HG03039 (cell line): ENCODE measurements around the gene FAM149B1.
"Not testable (repeated sequence)": the region's sequence is repeated elsewhere in the genome, so short reads cannot be mapped to it uniquely, and the experiment has no call there.

Experiments
- ATAC-seq: cut with Tn5 transposase; IDR thresholded peaks from one replicate; pipeline ENCODE4 v1.9.1; 2021; ENCODE audit warnings: mild to moderate bottlenecking, moderate library complexity; ENCODE audit not compliant: unreplicated experiment

Gene FAM149B1

GRCh38 chr10:73229567-73229966 is 61.6 kb downstream of the FAM149B1 start:
- no peak for ATAC-seq

DNA sequence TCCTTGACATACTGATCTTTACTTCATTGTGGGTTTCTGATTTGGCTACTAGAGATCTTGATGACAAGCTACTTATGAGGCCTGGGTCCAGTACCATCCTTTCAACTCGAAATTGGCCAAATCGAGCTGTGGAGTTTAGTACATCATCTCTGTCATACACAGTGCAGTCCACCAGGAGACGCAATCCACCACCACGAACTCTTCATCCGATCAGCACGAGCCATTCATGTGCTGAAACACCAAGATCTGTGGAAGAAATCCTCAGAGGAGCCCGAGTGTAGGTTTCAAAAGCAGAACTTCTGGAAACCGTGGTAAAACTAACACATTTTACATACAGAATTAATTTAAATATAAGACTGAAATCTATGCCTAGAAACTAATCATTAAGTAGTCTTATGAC is 65.0 kb downstream of the FAM149B1 start:
- ATAC-seq = no peak

- no peak for ATAC-seq
Measured at GRCh38 chr10:73233883-73234282, 66.0 kb downstream of the FAM149B1 start.

- ATAC-seq = no peak
Measured at GRCh38 chr10:73234695-73235094, 66.8 kb downstream of the FAM149B1 start.

- no peak for ATAC-seq
Measured at GRCh38 chr10:73238990-73239566, 71.2 kb downstream of the FAM149B1 start.

- no peak for ATAC-seq
Measured at GRCh38 chr10:73239908-73240307, 72.0 kb downstream of the FAM149B1 start.

DNA sequence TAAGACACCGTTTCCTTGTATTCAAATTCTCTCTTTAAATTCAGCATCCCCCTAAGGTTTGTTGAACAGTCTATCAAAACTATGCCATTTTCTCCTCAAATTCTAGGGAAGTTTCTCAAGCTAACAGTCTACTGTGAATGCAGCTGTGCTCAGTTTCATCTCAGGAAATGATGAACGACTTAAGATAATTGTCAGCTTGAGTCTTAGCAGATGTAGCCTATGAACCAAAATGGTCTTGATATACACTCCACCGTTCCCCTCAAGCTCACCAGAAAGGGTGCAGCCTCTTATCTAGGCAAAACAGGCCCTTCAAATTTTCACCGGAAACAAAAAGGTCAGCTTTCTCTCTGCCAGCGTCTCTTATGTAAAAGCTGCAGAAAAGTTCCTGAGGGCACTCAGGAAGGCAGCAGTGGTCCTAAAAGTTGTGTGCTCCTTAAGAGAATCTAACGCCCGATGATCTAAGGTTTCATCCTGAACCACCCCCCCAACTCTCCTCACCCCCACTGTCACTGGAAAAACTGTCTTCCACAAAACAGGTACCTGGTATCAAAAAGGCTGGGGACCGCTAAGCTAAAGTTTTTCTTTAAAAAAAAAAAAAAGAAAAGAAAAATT is 77.1 kb downstream of the FAM149B1 start:
- no peak for ATAC-seq

GRCh38 chr10:73246322-73246645 is 78.4 kb downstream of the FAM149B1 start:
- no peak for ATAC-seq

- ATAC-seq = peak; percentile 73
Measured at GRCh38 chr10:73246646-73247508, 79.0 kb downstream of the FAM149B1 start, which contains the start of gene DNAJC9. Gene DNAJC9 (minus strand): TSS chr10:73247255. CDS start chr10:73247189, 66 bp downstream.

GRCh38 chr10:73247509-73248258 is 79.8 kb downstream of the FAM149B1 start:
- ATAC-seq = no peak

GRCh38 chr10:73248259-73248724 is 80.4 kb downstream of the FAM149B1 start:
- no peak for ATAC-seq

DNA sequence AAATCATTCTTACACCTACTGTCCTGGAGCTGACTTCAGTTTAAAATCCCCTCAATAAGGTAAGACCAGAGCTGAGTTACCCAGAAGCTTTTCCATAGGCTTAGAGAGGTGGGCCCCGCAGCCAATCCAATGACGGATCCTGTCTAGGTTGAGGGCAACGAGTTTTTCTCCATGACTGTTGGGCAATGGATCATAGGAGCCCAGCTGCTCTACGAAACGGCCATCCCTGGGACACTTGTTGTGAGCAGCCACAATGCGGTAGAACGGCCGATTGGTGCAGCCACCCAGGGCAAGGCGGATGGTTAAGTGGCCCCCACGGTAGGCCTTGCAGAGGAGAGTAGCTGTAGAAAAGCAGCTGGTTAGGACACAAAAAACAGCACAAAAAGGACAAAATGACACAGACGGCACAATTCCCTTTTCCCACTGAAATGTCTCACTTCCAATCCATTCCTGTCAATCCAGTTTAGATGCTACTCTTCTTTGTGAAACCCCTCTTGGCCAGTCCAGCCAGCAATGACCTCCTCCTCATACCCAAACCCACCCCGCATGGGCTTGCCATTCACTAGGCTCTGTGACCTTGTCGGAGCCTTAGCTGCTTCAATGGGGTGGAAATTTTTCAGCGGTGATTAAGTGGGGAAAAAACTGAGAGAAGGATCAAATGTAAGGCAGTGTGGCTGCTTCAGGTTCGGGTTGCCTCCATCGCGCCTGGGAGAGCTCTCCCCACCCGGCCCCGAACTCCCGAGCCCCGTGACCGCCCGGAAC is 83.9 kb downstream of the FAM149B1 start:
- peak; percentile 32 for ATAC-seq

DNA sequence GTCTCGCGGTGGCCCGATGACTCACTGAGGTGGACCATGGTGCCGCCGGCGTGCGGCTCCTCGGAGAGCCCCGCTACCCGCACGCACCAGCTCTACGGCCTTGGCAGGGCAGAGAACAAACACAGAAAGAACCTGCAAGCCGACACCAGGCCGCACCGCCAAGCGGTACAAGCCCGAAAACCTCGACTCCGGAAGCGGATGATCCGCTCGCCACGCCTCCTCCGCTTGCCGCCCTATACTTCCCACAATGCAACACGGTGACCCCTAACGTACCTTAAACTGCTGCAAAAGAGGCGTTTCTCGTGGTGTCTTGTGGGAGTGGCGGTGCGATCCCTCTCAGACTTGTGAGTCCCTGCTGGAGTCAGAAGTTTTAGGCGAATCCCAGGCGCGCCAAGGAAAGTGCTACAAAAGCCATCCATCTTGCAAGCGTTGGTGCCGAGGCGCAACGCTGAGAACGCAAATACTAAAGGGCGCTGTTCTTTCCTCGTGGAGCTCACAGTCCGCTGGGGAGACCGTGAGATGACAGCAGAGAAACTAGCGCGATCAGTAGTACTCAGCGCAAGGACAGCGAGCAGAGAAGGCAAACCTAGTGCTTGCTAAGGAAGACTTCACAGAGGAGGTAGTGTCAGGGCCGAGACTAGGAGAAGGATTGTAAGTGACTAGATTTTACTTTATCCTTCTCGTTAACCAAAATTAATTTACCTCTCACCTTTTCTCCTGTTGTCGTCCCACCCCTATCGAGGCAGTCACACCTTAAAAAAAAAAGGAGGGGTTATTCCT is 84.7 kb downstream of the FAM149B1 start, which contains the start of gene MRPS16:
TSS of gene MRPS16 (minus strand) at position 200 of the 780 bp plus-strand sequence. CDS start at position 38, 162 bp downstream.
- peak; percentile 60 for ATAC-seq

GRCh38 chr10:73253225-73253555 is 85.3 kb downstream of the FAM149B1 start:
- ATAC-seq = no peak

- ATAC-seq = not testable (repeated sequence)
Measured at GRCh38 chr10:73258612-73259011, 90.7 kb downstream of the FAM149B1 start.

DNA sequence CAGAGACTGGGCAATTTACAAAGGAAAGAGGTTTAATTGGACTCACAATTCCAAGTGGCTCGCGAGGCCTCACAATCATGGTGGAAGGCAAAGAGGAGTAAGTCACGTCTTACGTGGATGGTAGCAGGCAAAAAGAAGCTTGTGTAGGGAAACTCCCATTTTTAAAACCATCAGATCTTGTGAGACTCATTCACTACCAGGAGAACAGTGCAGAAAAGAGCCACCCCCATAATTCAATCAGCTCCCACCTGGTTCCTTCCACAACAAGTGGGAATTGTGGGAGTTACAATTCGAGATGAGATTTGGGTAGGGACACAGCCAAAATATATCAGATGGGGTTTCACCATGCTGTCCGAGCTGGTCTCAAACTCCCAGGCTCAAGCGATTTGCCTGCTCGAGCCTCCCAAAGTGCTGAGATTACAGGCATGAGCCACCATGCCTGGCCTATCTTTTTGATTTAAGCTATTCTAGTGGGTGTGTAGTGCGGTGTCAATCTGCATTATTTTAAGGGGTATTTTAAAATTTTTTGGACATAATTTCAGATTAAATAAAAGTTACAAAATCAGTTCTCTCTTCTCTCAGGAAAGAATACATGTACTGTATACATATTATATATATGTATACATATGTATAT is 93.6 kb downstream of the FAM149B1 start:
- ATAC-seq = no peak

DNA sequence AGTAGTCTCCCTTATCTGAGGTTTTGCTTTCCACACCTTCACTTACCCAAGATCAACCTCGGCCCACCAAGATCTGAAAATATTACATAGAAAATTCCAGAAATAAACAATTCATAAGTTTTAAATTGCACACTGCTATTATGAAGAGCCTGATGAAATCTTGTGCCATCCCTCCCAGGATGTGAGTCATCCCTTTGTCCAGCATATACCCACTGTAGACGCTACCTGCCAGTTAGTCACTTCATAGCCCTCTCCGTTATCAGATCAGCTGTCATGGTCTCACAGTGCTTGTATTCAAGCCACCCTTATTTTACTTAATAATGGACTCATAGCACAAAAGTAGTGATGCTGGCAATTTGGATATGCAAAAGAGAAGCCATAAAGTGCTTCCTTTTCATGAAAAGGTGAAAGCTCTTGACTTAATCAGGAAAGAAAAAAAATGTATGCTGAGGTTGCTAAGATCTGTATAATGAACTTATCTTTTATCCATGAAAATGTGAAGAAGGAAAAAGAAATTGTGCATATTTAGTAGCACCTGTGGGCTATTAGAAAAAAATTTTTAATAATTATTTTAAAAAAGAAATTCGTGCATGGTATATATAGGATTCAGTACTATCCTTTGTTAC is 94.3 kb downstream of the FAM149B1 start:
- ATAC-seq = no peak

DNA sequence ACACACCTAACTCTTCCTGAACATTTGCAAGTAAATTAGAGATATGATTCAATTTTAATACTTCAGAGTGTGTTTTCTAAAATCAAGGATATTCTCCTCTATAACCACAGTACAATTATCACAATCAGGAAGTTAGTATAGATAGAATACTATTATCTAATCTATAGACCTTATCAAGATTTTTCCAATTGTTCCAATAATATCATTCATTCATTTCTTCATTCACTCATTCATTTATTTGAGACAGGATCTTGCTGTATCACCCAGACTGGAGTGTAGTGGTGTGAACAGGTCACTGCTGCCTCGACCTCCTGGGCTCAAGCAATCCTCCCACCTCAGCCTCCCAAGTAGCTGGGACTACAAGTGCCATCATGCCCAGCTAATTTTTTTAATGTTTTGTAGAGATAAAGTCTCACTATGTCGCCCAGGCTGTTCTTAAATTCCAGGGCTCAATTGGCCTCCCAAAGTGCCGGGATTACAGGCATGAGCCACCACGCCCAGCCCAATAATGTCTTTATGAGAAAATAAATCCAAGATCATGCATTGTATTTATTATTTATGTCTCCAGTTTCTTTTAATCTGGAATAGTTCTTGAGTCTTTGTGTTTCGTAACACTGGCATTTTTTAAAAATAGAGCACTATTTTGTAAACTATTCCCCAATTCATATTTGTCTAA is 95.1 kb downstream of the FAM149B1 start:
- ATAC-seq = no peak
